ENCODE data around the gene SELENOS. TPM values are rescaled to one million over a fixed set of nuclear protein-coding genes. Genes with fewer than 3 reads are reported as not detected.
A peak's percentile ranks its signal among the peaks of the same experiment; 100 is the strongest.

SELENOS gene
- total RNA-seq (10 to 100 TPM; 36.9 to 61.7 (median 42.7) TPM), polyA plus RNA-seq (10 to 100 TPM; 56.4 to 83.2 TPM)
- long read RNA-seq, donor 1, transcript SELENOS-201 (7 exons, 1,439 nt) = minor isoform, 6 of 109 reads
- long read RNA-seq, donor 1, transcript SELENOS-203 (6 exons, 1,188 nt) = major isoform, 92 of 109 reads
- long read RNA-seq, donor 1, partial matches to known transcripts = 1 of 109 reads
- long read RNA-seq, donor 1, other reads (novel, unspliced or antisense) = 8 of 109 reads
- long read RNA-seq, donor 2, transcript SELENOS-206 (3 exons, 556 nt) = minor isoform, 8 of 57 reads
- long read RNA-seq, donor 2, transcript SELENOS-201 (7 exons, 1,439 nt) = minor isoform, 9 of 57 reads
- long read RNA-seq, donor 2, transcript SELENOS-203 (6 exons, 1,188 nt) = major isoform, 36 of 57 reads
- long read RNA-seq, donor 2, partial matches to known transcripts = 0 of 57 reads
- long read RNA-seq, donor 2, other reads (novel, unspliced or antisense) = 0 of 57 reads
- long read RNA-seq, donor 3, transcript SELENOS-201 (7 exons, 1,439 nt) = minor isoform, 6 of 113 reads
- long read RNA-seq, donor 3, transcript SELENOS-203 (6 exons, 1,188 nt) = major isoform, 101 of 113 reads
- long read RNA-seq, donor 3, partial matches to known transcripts = 2 of 113 reads
- long read RNA-seq, donor 3, other reads (novel, unspliced or antisense) = 4 of 113 reads

GRCh38 chr15:101277038-101277822 lies at the start of gene SELENOS:
Gene SELENOS (minus strand): TSS chr15:101277485. CDS start chr15:101277417, 68 bp downstream.
- H3K4me3 ChIP-seq = peak within 1 kb of the TSS; percentile 98
- intact Hi-C loops (cut with DNase I) = loop anchor here in 2 of 4 donors (5.0 to 10.0 kb wide), 2 partner anchors 672 to 935 kb away; partner anchors contain the start of genes ADAMTS17 (in 1 of the 2), ASB7 (in 1 of the 2) and LINS1 (in 1 of the 2)
- no peaks in the 10 kb centered on the region for H3K27me3 ChIP-seq
- H3K4me1 ChIP-seq (ENCODE audit: insufficient read depth) = peaks cover 3% of the 10 kb centered on the region
- peak; percentile 91 to 97 (median 95) for DNase-seq
- H3K9me3 ChIP-seq = no peaks in the 10 kb centered on the region
- TF ChIP-seq EP300 (IDR thresholded peaks at IDR 0.05) = no peak
- peak in 1 of 3 donors; percentile 20 for TF ChIP-seq CTCF (IDR thresholded peaks at IDR 0.05)
- peak; percentile 96 for TF ChIP-seq POLR2A (IDR thresholded peaks at IDR 0.05)
- no peaks in the 10 kb centered on the region for H3K36me3 ChIP-seq
- H3K27ac ChIP-seq = peak within 1 kb of the TSS; percentile 57 to 77
- 0 to 1% (median 0%) methylated on average over 52 to 91 of the region's 91 CpGs for WGBS, 3 donors

GRCh38 chr15:101326462-101327146 lies 49.3 kb upstream of the SELENOS start:
- Histone ChIP-seq H3K4me3 (no peak overlapping the region), H3K27ac (no peak overlapping the region), H3K4me1 (ENCODE audit: insufficient read depth) (no peaks in the 10 kb centered on the region), H3K36me3 (no peaks in the 10 kb centered on the region), H3K9me3 (no peaks in the 10 kb centered on the region), H3K27me3 (no peaks in the 10 kb centered on the region)
- no peak for TF ChIP-seq POLR2A (IDR thresholded peaks at IDR 0.05)
- TF ChIP-seq EP300 (IDR thresholded peaks at IDR 0.05) = no peak
- no peak for TF ChIP-seq CTCF (IDR thresholded peaks at IDR 0.05)
- DNase-seq = no peak
- 84 to 91% (median 86%) methylated on average over 21 of the region's 21 CpGs for WGBS, 3 donors
- intact Hi-C loops (cut with DNase I) = no loop called here

GRCh38 chr15:101326026-101326315 lies 48.7 kb upstream of the SELENOS start:
- intact Hi-C loops (cut with DNase I) = no loop called here

More at GRCh38 chr15:101326026-101326315, 48.7 kb upstream of the SELENOS start:
- no peaks in the 10 kb centered on the region for H3K36me3 ChIP-seq
- H3K27me3 ChIP-seq = no peaks in the 10 kb centered on the region
- no peak for DNase-seq
- no peak overlapping the region for H3K27ac ChIP-seq
- TF ChIP-seq EP300 (IDR thresholded peaks at IDR 0.05) = no peak
- TF ChIP-seq CTCF (IDR thresholded peaks at IDR 0.05) = no peak
- TF ChIP-seq POLR2A (IDR thresholded peaks at IDR 0.05) = no peak
- H3K4me1 ChIP-seq (ENCODE audit: insufficient read depth) = no peaks in the 10 kb centered on the region
- 88 to 90% (median 88%) methylated on average over 8 of the region's 8 CpGs for WGBS, 3 donors
- no peaks in the 10 kb centered on the region for H3K9me3 ChIP-seq
- no peak overlapping the region for H3K4me3 ChIP-seq
